Activated T-cell treated with anti-CD3 and anti-CD28 coated beads, Interleukin-2, amount 50 U/mL, for 4 hours (primary cell): ENCODE data around the gene CHRM5. TPM values are rescaled to one million over a fixed set of nuclear protein-coding genes. Genes with fewer than 3 reads are reported as not detected.

Experiments
- ATAC-seq, 2 donors: fragments of 200-7000 bp; cut with Tn5 transposase; one replicate each; pipeline ENCODE4 v1.10.0; 2021
- DNase-seq: peaks from one replicate; pipeline ENCODE4 v3.0.0-alpha.2; 2020
- H3K27me3 Mint-ChIP-seq: one replicate; pipeline ENCODE4 v1.8.0; 2021; ENCODE audit warnings: low read depth, mixed read lengths
- H3K36me3 Mint-ChIP-seq: one replicate; pipeline ENCODE4 v1.8.0; 2022; ENCODE audit warnings: mixed read lengths; ENCODE audit not compliant: insufficient read depth
- H3K4me1 Mint-ChIP-seq: one replicate; pipeline ENCODE4 v1.8.0; 2021; ENCODE audit warnings: low read depth, mixed read lengths
- H3K4me3 Mint-ChIP-seq: one replicate; pipeline ENCODE4 v1.8.0; 2021; ENCODE audit warnings: mild to moderate bottlenecking, moderate library complexity, mixed read lengths
- H3K9me3 Mint-ChIP-seq: one replicate; pipeline ENCODE4 v1.8.0; 2021; ENCODE audit warnings: mixed read lengths
- total RNA-seq, 3 donors: library from RNA; stranded (reverse); gene quantifications; one replicate each; pipeline ENCODE4 v1.2.1, GENCODE V29; 2021

The CHRM5 gene
- under 1 TPM in 1 of 3 donors, not detected in 2; 0.05 TPM for total RNA-seq

- H3K27me3 Mint-ChIP-seq, result peaks cover 1% of the 10 kb centered on the region
- H3K4me3 Mint-ChIP-seq, result no peak within 1 kb of the TSS
- H3K36me3 Mint-ChIP-seq, result peaks cover 2% of the 10 kb centered on the region
- H3K4me1 Mint-ChIP-seq, result no peaks in the 10 kb centered on the region
- DNase-seq (no peak), ATAC-seq (no peak)
- no peaks in the 10 kb centered on the region for H3K9me3 Mint-ChIP-seq
These were observed at the start of gene CHRM5 for GRCh38 chr15:33968224-33968623. Gene CHRM5 (plus strand): TSS chr15:33968497. CDS start chr15:34062718, 94,221 bp downstream.

- H3K27me3 Mint-ChIP-seq, result no peaks in the 10 kb centered on the region
These were observed 44.9 kb upstream of the CHRM5 start for GRCh38 chr15:33923446-33923845.

GRCh38 chr15:33926260-33926659, 42.0 kb upstream of the CHRM5 start:
- Mint-ChIP-seq H3K36me3 (no peaks in the 10 kb centered on the region), H3K4me3 (no peak overlapping the region), H3K4me1 (no peaks in the 10 kb centered on the region), H3K27me3 (no peaks in the 10 kb centered on the region), H3K9me3 (no peaks in the 10 kb centered on the region)
- no peak for ATAC-seq
- no peak for DNase-seq

More at GRCh38 chr15:33923446-33923845, 44.9 kb upstream of the CHRM5 start:
- DNase-seq (no peak), ATAC-seq (no peak)
- no peaks in the 10 kb centered on the region for H3K9me3 Mint-ChIP-seq
- H3K4me3 Mint-ChIP-seq, result no peak overlapping the region
- no peaks in the 10 kb centered on the region for H3K4me1 Mint-ChIP-seq
- H3K36me3 Mint-ChIP-seq, result no peaks in the 10 kb centered on the region

- no peak for DNase-seq
- Mint-ChIP-seq H3K4me3 (no peak overlapping the region), H3K4me1 (no peaks in the 10 kb centered on the region)
These were observed 35.6 kb upstream of the CHRM5 start for GRCh38 chr15:33932734-33933133.

GRCh38 chr15:33934396-33934795, 33.9 kb upstream of the CHRM5 start:
- no peak overlapping the region for H3K4me3 Mint-ChIP-seq
- ATAC-seq (no peak), DNase-seq (no peak)
- H3K9me3 Mint-ChIP-seq, result no peaks in the 10 kb centered on the region
- H3K27me3 Mint-ChIP-seq, result no peaks in the 10 kb centered on the region
- H3K4me1 Mint-ChIP-seq, result no peaks in the 10 kb centered on the region
- no peaks in the 10 kb centered on the region for H3K36me3 Mint-ChIP-seq

More at GRCh38 chr15:33932734-33933133, 35.6 kb upstream of the CHRM5 start:
- H3K9me3 Mint-ChIP-seq, result no peaks in the 10 kb centered on the region
- no peak for ATAC-seq
- no peaks in the 10 kb centered on the region for H3K36me3 Mint-ChIP-seq
- no peaks in the 10 kb centered on the region for H3K27me3 Mint-ChIP-seq

- Mint-ChIP-seq H3K4me1 (no peaks in the 10 kb centered on the region), H3K9me3 (no peaks in the 10 kb centered on the region), H3K27me3 (no peaks in the 10 kb centered on the region), H3K4me3 (no peak overlapping the region), H3K36me3 (no peaks in the 10 kb centered on the region)
- ATAC-seq (no peak), DNase-seq (no peak)
These were observed 33.4 kb upstream of the CHRM5 start for GRCh38 chr15:33934921-33935320.

- no peak for DNase-seq
- H3K9me3 Mint-ChIP-seq, result no peaks in the 10 kb centered on the region
- H3K27me3 Mint-ChIP-seq, result no peaks in the 10 kb centered on the region
- no peaks in the 10 kb centered on the region for H3K4me1 Mint-ChIP-seq
- peaks cover 4% of the 10 kb centered on the region for H3K36me3 Mint-ChIP-seq
- ATAC-seq, result no peak
- no peak overlapping the region for H3K4me3 Mint-ChIP-seq
These were observed 26.8 kb upstream of the CHRM5 start for GRCh38 chr15:33941279-33942063.

- no peak for ATAC-seq
- Mint-ChIP-seq H3K36me3 (peaks cover 8% of the 10 kb centered on the region), H3K27me3 (no peaks in the 10 kb centered on the region), H3K4me3 (no peak overlapping the region), H3K4me1 (no peaks in the 10 kb centered on the region), H3K9me3 (no peaks in the 10 kb centered on the region)
- no peak for DNase-seq
These were observed 22.1 kb upstream of the CHRM5 start for GRCh38 chr15:33946152-33946551.

- Mint-ChIP-seq H3K4me3 (no peak overlapping the region), H3K27me3 (no peaks in the 10 kb centered on the region), H3K4me1 (peaks cover 9% of the 10 kb centered on the region), H3K36me3 (no peaks in the 10 kb centered on the region), H3K9me3 (no peaks in the 10 kb centered on the region)
- DNase-seq (no peak), ATAC-seq (no peak)
These were observed 12.4 kb upstream of the CHRM5 start for GRCh38 chr15:33955945-33956344.

- no peaks in the 10 kb centered on the region for H3K9me3 Mint-ChIP-seq
- DNase-seq (no peak), ATAC-seq (no peak)
- H3K36me3 Mint-ChIP-seq, result no peaks in the 10 kb centered on the region
- no peaks in the 10 kb centered on the region for H3K27me3 Mint-ChIP-seq
- peaks cover 9% of the 10 kb centered on the region for H3K4me1 Mint-ChIP-seq
- H3K4me3 Mint-ChIP-seq, result no peak overlapping the region
These were observed 11.9 kb upstream of the CHRM5 start for GRCh38 chr15:33956397-33956796.

GRCh38 chr15:33959844-33960548, 8.3 kb upstream of the CHRM5 start:
- DNase-seq, result no peak
- Mint-ChIP-seq H3K4me1 (no peaks in the 10 kb centered on the region), H3K27me3 (no peaks in the 10 kb centered on the region), H3K9me3 (no peaks in the 10 kb centered on the region), H3K4me3 (no peak overlapping the region), H3K36me3 (no peaks in the 10 kb centered on the region)
- no peak for ATAC-seq

- no peaks in the 10 kb centered on the region for H3K9me3 Mint-ChIP-seq
- H3K4me3 Mint-ChIP-seq, result no peak overlapping the region
- ATAC-seq (no peak), DNase-seq (no peak)
- no peaks in the 10 kb centered on the region for H3K36me3 Mint-ChIP-seq
- no peaks in the 10 kb centered on the region for H3K27me3 Mint-ChIP-seq
- no peaks in the 10 kb centered on the region for H3K4me1 Mint-ChIP-seq
These were observed 7.8 kb upstream of the CHRM5 start for GRCh38 chr15:33960549-33960935.

GRCh38 chr15:33963831-33964664, 4.2 kb upstream of the CHRM5 start:
- H3K27me3 Mint-ChIP-seq, result peaks cover 1% of the 10 kb centered on the region
- no peak for DNase-seq
- H3K9me3 Mint-ChIP-seq, result no peaks in the 10 kb centered on the region
- no peaks in the 10 kb centered on the region for H3K4me1 Mint-ChIP-seq
- no peak overlapping the region for H3K4me3 Mint-ChIP-seq
- peaks cover 2% of the 10 kb centered on the region for H3K36me3 Mint-ChIP-seq
- no peak for ATAC-seq

- H3K4me1 Mint-ChIP-seq, result no peaks in the 10 kb centered on the region
- DNase-seq (no peak), ATAC-seq (no peak)
- H3K27me3 Mint-ChIP-seq, result peaks cover 1% of the 10 kb centered on the region
- no peaks in the 10 kb centered on the region for H3K9me3 Mint-ChIP-seq
- H3K36me3 Mint-ChIP-seq, result peaks cover 2% of the 10 kb centered on the region
- no peak overlapping the region for H3K4me3 Mint-ChIP-seq
These were observed 3.6 kb upstream of the CHRM5 start for GRCh38 chr15:33964665-33965040.
